Stimulated activated naive CD4-positive, alpha-beta T cell (primary cell): ENCODE results near the gene VWA3B.
"Not testable (repeated sequence)": the region's sequence is repeated elsewhere in the genome, so short reads cannot be mapped to it uniquely, and the experiment has no call there.

Source experiments
- DNase-seq, 6 experiments: peaks; one replicate each; lab custom pipeline; 2025; lab: John Stamatoyannopoulos, UW

Gene VWA3B

DNA sequence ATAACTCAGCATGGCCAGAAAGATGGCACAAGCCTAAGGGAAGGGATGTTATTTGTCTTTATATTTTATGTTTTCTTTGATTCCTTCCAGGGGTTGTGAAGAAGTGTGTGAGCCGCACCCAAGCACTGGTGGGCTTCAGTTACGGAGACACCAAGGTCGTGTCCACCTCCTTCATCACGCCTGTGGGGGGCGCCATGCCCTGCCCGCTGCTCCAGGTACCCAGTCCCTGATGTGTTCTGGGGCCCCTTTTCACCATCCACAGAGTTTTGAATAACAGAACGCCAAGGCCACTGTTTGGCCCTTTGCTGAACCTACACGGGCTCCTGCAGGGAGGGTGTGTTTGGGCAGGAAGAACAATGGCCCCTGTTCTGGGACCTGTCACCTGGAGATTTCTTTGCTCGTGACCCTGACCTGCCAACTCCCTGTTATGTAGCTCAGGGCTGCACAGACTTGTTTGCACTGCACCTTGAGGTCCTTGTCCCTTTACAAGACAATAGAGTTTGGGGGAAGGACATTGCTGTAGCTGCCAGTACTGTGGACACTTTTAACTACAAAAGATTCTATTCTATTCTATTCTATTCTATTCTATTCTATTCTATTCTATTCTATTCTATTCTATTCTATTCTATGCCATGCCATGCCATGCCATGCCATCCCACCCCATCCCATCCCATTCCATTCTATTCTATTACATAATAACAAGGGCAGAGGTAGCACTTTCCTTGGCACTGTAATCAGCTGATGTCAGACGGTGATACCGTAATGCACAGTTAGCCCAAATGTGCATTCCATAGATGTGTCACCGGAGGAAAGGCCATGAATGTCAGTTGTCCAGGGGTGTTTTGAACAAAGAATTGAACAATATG, 211.1 kb downstream of the VWA3B start:
- no peak for DNase-seq

DNA sequence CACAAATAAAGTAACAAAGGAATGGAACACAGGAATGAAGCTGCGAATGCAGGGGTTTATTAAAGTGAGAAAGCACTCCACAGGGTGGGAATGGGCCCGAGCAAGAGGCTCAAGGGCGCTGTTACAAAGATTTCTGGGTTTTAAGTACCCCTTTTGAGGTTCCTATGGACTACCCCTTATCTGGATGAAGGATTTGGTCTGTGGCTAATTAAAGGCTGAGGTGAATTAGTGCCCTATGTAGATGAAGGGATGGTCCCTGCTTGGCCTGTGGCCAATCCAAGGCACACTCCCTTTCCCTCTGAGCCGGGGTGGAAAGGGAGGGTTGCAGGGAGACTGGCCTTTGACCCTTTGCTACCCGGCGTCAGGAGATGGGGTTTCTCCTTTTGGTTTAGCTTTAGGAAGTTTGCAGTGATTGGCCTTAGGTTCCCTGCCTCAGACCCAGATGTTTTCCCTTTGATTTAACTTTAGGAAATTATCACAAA, 211.8 kb downstream of the VWA3B start:
- DNase-seq: no peak

DNA sequence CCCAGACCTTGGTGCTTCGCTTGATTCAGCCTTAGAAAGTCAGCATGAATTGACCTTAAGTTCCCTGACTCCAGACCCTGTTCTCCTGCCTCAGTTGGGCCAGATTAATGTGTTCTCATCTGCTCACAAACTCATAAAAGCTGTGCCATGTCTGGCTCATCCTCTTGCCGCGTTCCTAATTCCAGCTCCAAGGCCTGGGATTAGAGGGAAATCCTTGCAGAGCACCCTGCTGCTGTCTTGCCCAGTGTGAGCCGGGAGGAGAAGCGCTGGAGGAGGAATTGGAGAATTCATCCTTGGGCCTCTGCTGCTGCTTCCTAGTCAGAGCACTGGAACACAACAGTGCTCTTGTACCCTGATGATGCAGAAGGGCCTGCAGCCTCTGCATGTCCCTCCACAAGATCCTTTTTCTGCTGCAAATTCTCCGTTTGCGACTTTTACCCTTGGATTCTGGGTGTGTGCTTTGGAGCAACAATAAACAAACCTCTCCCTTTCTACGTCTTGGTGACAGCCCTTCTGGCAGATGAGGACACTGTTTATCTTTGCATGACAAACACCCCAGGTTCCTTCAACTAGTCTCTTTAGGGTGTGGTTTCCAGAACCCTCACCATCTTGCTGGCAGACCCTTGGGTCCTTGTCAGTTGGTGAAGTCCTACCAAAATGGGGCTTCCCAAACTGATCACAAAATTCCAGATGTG, 212.4 kb downstream of the VWA3B start:
- DNase-seq: no peak

- DNase-seq: no peak
Measured at GRCh38 chr2:98300141-98300874, 213.3 kb downstream of the VWA3B start.

DNA sequence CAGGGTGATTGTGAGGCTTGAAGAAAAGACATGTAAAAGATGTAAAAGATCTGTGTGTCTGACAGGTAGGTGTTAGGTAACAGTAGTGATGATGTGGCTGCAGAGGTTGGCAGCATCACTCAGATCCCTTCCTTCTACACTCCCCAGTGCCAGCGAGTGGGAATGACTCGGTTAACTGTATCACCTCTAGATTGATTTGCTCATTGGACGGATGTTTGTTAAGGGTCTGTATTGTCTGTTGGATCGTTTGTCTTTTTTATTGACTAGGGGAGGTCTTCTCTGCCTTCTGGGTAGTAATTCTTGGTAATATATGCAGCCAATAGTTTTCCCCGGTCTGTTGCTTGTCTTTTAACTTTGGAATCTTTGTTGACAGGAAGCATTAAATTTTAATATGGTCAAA, 214.5 kb downstream of the VWA3B start:
- DNase-seq: no peak

DNA sequence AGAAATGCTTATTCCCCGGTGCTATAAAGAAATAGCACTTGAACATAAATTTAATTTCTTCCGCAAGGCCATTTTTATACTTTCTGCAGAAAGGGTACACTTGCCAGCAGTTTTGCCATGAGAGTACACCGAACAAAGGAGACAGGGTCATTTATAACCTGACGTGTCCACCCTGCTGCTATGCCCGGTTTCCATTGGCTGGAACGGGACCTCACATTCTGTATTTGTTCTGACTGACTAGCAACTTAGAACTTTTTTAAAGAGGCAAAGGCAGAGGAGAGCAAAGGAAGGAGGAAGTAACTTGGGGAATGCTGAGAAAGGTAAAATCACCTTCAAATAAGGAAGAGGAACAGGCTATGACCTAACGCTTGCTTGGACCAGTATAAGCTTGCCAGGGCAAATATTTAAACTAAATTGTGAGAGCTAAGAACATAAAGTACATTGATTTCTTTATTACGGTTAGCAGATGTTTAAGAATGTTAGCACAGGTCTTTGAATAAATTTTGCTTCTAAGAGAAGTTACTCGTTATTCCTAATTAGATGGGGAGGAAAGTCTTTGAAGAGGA, 220.2 kb downstream of the VWA3B start:
- not testable (repeated sequence) for DNase-seq

DNA sequence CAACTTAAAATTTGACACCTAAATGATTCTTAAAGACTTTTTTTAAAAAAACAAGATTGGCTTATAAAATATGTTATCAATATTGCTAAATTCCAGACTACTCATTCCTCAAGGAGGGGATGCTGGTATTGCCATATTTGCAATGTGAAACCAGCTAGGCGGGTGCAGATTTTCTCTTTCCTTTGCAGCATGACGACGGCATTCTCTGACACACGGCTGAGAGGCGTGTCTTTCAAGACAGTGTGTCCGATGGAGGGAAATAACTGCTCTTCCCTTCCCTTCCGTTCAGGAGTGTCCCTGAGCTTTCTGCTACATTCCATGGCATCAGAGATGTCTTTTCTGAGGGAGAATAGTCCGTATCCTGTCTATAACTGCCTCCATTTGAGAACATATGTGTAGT, 221.1 kb downstream of the VWA3B start:
- DNase-seq: no peak

DNA sequence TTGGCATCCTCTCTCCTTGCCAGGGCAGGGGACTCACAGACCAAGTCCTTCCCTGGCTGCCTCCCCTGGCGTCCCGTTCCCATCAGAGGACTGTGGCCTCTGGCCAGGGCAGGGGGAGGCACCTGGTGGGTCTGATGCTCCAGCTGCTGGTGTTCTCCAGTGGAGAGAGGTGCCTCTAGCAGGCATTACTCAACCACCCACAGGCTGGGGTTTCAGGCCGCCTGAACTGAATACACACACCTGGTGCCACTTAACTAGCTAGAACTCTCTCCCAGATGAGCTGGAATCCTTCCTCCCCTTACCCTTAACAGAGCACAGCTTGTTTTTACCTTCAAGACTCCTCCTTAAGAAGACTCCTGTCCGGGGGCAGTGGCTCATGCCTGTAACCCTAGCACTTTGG, 221.6 kb downstream of the VWA3B start:
- no peak for DNase-seq

GRCh38 chr2:98309580-98309979, 222.6 kb downstream of the VWA3B start:
- no peak for DNase-seq

GRCh38 chr2:98310010-98310409, 223.0 kb downstream of the VWA3B start:
- no peak for DNase-seq

DNA sequence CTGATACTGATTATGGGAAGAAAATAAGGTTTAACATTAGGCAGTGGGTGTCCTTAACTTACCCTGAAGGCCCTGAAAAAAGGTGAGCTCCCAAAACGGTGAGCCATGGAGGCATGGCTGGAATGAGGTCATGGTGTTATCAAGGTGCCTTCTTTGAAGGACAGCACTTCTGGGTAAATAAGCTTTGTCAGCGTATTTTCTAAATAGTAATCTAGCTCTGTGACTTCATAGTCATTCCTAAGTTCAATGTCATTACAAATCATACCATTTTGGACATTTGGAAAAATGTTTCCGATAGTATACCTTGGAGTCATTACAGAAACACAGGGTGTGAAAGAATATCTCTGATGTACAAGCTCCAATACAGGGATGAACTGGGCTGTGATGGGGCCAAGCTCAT, 224.1 kb downstream of the VWA3B start:
- DNase-seq: no peak

- DNase-seq: no peak
Measured at GRCh38 chr2:98311771-98312545, 225.0 kb downstream of the VWA3B start.

GRCh38 chr2:98313492-98314250, 226.7 kb downstream of the VWA3B start:
- DNase-seq: no peak

GRCh38 chr2:98314251-98314650, 227.3 kb downstream of the VWA3B start:
- DNase-seq: no peak

GRCh38 chr2:98315957-98316356, 229.0 kb downstream of the VWA3B start:
- DNase-seq: no peak

DNA sequence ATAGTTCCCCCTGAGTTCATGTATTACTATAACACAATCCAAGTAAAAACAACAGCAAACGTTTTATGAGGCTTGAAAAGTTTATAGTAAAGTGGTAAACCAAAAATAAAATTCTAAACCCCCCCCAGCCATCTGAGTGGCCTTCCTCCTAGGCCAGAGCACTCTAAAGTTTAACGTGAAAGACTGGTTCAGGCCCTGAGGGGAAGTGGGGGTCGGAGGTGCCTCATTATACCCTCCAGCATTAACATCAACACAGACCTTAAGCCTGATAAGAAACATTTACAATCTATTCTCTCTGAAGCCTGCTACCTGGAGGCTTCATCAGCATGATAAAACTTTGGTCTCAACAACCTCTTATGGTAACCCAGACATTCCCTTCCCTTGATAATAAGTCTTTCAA, 230.2 kb downstream of the VWA3B start:
- DNase-seq: no peak

DNA sequence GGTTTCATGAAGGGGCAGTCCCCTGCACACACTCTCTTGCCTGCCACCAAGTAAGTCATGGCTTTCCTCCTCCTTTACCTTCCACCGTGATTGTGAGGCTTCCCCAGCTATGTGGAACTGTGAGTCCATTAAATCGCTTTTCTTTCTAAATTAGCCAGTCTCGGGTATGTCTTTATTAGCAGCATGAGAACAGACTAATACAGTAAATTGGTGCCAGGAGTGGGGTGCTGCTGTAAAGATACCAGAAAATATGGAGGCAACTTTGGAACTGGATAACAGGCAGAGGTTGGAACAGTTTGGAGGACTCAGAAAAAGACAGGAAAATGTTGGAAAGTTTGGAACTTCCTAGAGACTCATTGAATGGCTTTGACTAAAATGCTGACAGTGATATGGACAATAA, 233.2 kb downstream of the VWA3B start:
- DNase-seq: not testable (repeated sequence)

DNA sequence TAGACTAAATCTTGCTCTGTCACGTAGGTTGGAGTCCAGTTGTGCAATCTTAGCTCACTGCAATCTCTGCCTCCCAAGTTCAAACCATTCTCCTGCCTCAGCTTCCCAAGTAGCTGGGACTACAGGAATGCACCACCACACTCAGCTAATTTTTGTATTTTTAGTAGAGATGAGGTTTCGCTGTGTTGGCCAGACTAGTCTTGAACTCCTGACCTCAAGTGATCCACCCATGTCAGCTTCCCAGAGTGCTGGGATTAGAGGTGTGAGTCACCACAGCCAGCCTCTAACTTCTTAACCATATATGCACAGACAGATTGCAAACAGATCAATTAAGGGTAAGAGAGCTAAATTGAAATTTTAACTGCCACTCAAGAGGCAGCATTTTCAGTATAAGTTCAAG, 237.2 kb downstream of the VWA3B start:
- DNase-seq: no peak

- DNase-seq: no peak
Measured at GRCh38 chr2:98327776-98328175, 240.8 kb downstream of the VWA3B start.

DNA sequence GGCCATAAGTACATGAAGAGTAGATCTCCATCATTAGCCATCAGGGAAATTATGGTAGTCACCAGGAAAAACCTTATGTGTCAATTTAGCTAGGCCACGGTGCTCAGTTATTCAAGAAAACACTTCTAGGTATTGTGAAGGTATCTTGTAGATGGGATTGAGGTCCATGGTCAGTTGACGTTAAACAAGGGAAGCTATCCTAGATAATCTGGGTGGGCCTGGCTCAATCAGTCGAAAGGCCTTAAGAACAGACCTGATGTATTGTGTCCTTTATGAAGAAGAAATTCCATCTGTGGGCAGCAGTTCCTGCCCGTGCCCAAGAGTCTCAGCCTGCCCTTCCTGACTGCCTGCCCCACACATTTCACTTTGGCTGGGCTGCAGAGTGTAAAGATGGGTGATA, 242.6 kb downstream of the VWA3B start:
- DNase-seq: no peak

- no peak for DNase-seq
Measured at GRCh38 chr2:98332989-98333388, 246.0 kb downstream of the VWA3B start.
